Kidney (tissue), 14 donors: ENCODE data around the gene PCDHGA7. TPM values are rescaled to one million over a fixed set of nuclear protein-coding genes. Genes with fewer than 3 reads are reported as not detected.

ENCODE experiments used
- DNase-seq, 5 donors: peaks; one replicate each; pipeline ENCODE4 v3.0.0-alpha.2; 2013 to 2020
- FAIRE-seq: peaks from 2 replicates; lab custom pipeline; 2012; peaks lifted over from hg19 to GRCh38; lab: Jason Lieb, UNC
- H3K27ac ChIP-seq, 2 donors: one replicate each; pipeline ENCODE4 v1.7.0; 2013; ENCODE audit warnings: low read depth in 2 of 2, low read length in 2 of 2, inconsistent platforms in 1 of 2
- H3K27me3 ChIP-seq: one replicate; pipeline ENCODE4 v1.7.1; 2013; ENCODE audit warnings: low read length, inconsistent platforms; ENCODE audit not compliant: control insufficient read depth, insufficient read depth
- H3K36me3 ChIP-seq, 3 donors: one replicate each; pipeline versions ENCODE4 v1.7.0 to v1.7.1; 2013; ENCODE audit warnings: low read length in 3 of 3, control low read depth in 1 of 3, inconsistent platforms in 1 of 3; ENCODE audit not compliant: insufficient read depth in 3 of 3, control insufficient read depth in 2 of 3
- H3K4me1 ChIP-seq, 3 donors: one replicate each; pipeline versions ENCODE4 v1.7.0 to v1.7.1; 2013; ENCODE audit warnings: low read length in 3 of 3, inconsistent platforms in 1 of 3, low read depth in 1 of 3; ENCODE audit not compliant: control insufficient read depth in 2 of 3, insufficient read depth in 2 of 3
- H3K4me3 ChIP-seq, 3 donors: one replicate each; pipeline versions ENCODE4 v1.7.0 to v1.8.1; 2013; ENCODE audit warnings: low read length in 3 of 3, control low read depth in 1 of 3, inconsistent platforms in 1 of 3
- H3K9ac ChIP-seq, 3 donors: one replicate each; pipeline versions ENCODE4 v1.7.0 to v1.7.1; 2013; ENCODE audit warnings: low read length in 3 of 3, control low read depth in 1 of 3, inconsistent platforms in 1 of 3
- H3K9me3 ChIP-seq, 3 donors: one replicate each; pipeline versions ENCODE4 v1.7.0 to v1.7.1; 2013; ENCODE audit warnings: low read length in 3 of 3, control low read depth in 1 of 3, inconsistent platforms in 1 of 3; ENCODE audit not compliant: control insufficient read depth in 2 of 3, insufficient read depth in 1 of 3
- CTCF ChIP-seq: IDR thresholded peaks from 3 replicates; pipeline ENCODE4 v1.5.1; 2012; ENCODE audit warnings: mild to moderate bottlenecking, moderate library complexity, borderline replicate concordance; ENCODE audit not compliant: insufficient read depth; ENCODE audit errors: extremely low read depth
- intact Hi-C: fragments of 100-400 bp; cut with DNase I; formaldehyde crosslinking; loops from one replicate; pipeline ENCODE4 v1.11.1; 2022
- polyA plus RNA-seq: library from polyadenylated mRNA; stranded (reverse); fragments of 350-450 nt; fragmentation: Illumina TruSeq; extraction: RNeasy Lipid Tissue Mini Kit (QIAGEN cat#74804); gene quantifications from one replicate; pipeline ENCODE4 v1.2.3, GENCODE V29; 2014; ENCODE audit warnings: low read depth, low replicate concordance; ENCODE audit not compliant: insufficient read depth
- total RNA-seq: library from RNA; stranded (reverse); fragmentation: NEBNext Ultra II Directional; extraction: Animal tissue kit (Norgen Biotek cat#: 25700); gene quantifications from one replicate; pipeline ENCODE4 v1.2.1, GENCODE V29; 2021
- donor health status: control.
- donor health status: control.
- donor health status: control.
- donor health status: control.
- donor health status: control.
- donor health status: DM: yes; HTN: yes; CAD: no.
- donor health status: Normal renal cell carcinoma (clear cell type).

Gene PCDHGA7
- total and polyA plus RNA-seq, 2 donors from 2014 or later, result 0.49 to 4.1 TPM

DNA sequence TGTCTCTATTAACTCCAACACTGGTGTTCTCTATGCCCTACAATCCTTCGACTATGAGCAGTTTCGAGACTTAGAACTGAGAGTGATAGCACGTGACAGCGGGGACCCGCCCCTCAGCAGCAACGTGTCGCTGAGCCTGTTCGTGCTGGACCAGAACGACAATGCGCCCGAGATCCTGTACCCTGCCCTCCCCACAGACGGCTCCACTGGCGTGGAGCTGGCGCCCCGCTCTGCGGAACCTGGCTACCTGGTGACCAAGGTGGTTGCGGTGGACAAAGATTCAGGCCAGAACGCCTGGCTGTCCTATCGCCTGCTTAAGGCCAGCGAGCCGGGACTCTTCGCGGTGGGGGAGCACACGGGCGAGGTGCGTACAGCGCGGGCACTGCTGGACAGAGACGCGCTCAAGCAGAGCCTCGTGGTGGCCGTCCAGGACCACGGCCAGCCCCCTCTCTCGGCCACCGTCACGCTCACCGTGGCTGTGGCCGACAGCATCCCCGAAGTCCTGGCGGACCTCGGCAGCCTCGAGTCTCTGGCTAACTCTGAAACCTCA is 40.3 kb downstream of the PCDHGA7 start:
- no peak overlapping the region for H3K4me3 ChIP-seq
- no peak overlapping the region for H3K9ac ChIP-seq
- H3K27ac ChIP-seq, result no peak overlapping the region
- intact Hi-C loops, result no loop called here
- DNase-seq (no peak), FAIRE-seq (no peak)
- no peak for TF ChIP-seq CTCF
- no peaks in the 10 kb centered on the region for H3K27me3 ChIP-seq
- H3K4me1 ChIP-seq, result no peaks in the 10 kb centered on the region
- H3K9me3 ChIP-seq, result peaks cover 9 to 92% (median 53%) of the 10 kb centered on the region in 3 donors
- H3K36me3 ChIP-seq, result no peaks in the 10 kb centered on the region

- Histone ChIP-seq H3K36me3 (no peaks in the 10 kb centered on the region), H3K4me1 (no peaks in the 10 kb centered on the region), H3K4me3 (peak overlapping the region in 1 of 3 donors; percentile 19), H3K27ac (no peak overlapping the region), H3K9me3 (peaks cover 7 to 79% (median 33%) of the 10 kb centered on the region in 3 donors), H3K27me3 (no peaks in the 10 kb centered on the region), H3K9ac (no peak overlapping the region)
- intact Hi-C loops, result no loop called here
- no peak for FAIRE-seq
- no peak for TF ChIP-seq CTCF
- no peak for DNase-seq
Observed at GRCh38 chr5:141427783-141428426, 45.4 kb downstream of the PCDHGA7 start.

DNA sequence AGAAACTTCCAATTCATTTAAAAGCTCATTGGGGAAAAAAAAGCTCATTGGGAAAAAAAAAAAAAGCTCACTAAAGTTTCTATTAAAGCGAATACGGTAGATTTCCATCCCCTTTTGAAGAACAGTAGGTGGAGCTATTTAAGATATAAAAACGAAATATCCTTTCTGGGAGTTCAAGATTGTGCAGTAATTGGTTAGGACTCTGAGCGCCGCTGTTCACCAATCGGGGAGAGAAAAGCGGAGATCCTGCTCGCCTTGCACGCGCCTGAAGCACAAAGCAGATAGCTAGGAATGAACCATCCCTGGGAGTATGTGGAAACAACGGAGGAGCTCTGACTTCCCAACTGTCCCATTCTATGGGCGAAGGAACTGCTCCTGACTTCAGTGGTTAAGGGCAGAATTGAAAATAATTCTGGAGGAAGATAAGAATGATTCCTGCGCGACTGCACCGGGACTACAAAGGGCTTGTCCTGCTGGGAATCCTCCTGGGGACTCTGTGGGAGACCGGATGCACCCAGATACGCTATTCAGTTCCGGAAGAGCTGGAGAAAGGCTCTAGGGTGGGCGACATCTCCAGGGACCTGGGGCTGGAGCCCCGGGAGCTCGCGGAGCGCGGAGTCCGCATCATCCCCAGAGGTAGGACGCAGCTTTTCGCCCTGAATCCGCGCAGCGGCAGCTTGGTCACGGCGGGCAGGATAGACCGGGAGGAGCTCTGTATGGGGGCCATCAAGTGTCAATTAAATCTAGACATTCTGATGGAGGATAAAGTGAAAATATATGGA is 48.0 kb downstream of the PCDHGA7 start, which contains the start of gene PCDHGA12:
PCDHGA12 (plus strand) TSS at position 176 of the 782 bp plus-strand sequence; CDS start at position 429, 253 bp downstream.
- no peaks in the 10 kb centered on the region for H3K4me1 ChIP-seq
- peak; percentile 34 for TF ChIP-seq CTCF
- no peak within 1 kb of the TSS for H3K27ac ChIP-seq
- H3K9me3 ChIP-seq, result peaks cover 7 to 69% (median 29%) of the 10 kb centered on the region in 3 donors
- no peaks in the 10 kb centered on the region for H3K36me3 ChIP-seq
- H3K4me3 ChIP-seq, result peak within 1 kb of the TSS in 2 of 3 donors; percentile 1 to 39
- FAIRE-seq (no peak), DNase-seq (peak in 2 of 5 donors; percentile 29 to 47)
- intact Hi-C loops, result no loop called here
- no peak within 1 kb of the TSS for H3K9ac ChIP-seq
- H3K27me3 ChIP-seq, result no peaks in the 10 kb centered on the region
